HCT116 (cell line): Measurements from ENCODE around the gene FSTL4. TPM values are rescaled to one million over a fixed set of nuclear protein-coding genes. Genes with fewer than 3 reads are reported as not detected.

Experiments
- ATAC-seq: fragments of 200-7000 bp; cut with Tn5 transposase; 2 replicates; pipeline ENCODE4 v1.9.1; 2020; ENCODE audit warnings: mild to moderate bottlenecking, moderate library complexity
- BruUV-seq: library from RNA; stranded (reverse); fragments of 400-500 nt; replicated peaks from 2 replicates; lab custom pipeline; 2021; lab: Mats Ljungman, UMichigan
- CTCF ChIA-PET: fragments of 300-600 bp; sonication (Branson Sonifier 250); formaldehyde crosslinking; loops from one replicate; lab custom pipeline; 2021; ENCODE audit warnings: antibody characterized with exemption; lab: Charles Lee
- POLR2A ChIA-PET: fragments of 300-600, 350-600 bp; sonication (Branson Sonifier 250); formaldehyde crosslinking; loops from one replicate; lab custom pipeline; 2021; ENCODE audit warnings: antibody characterized with exemption; lab: Charles Lee
- RAD21 ChIA-PET, 2 experiments: fragments of 300-600 bp; sonication (Branson Sonifier 250); formaldehyde crosslinking; loops; one replicate each; lab custom pipeline; 2023; ENCODE audit warnings: low total read pairs in 2 of 2; ENCODE audit not compliant: uncharacterized antibody in 2 of 2, unreplicated experiment in 2 of 2, low non-redundant PET in 1 of 2; lab: Charles Lee
- DNase-seq: peaks from one replicate; pipeline ENCODE4 v3.0.0-alpha.2; 2010; ENCODE audit warnings: low read depth, low spot score
- H2AFZ ChIP-seq: fragments of 200-600 bp; shearing (Covaris generic), sonication (generic); 2 replicates; pipeline ENCODE4 v1.6.1; 2017; ENCODE audit warnings: low read depth, mixed run types, mixed read lengths, antibody characterized with exemption, low read length; ENCODE audit not compliant: poor library complexity, severe bottlenecking
- H3K27ac ChIP-seq: 2 replicates; pipeline ENCODE4 v1.5.1; 2012; ENCODE audit warnings: low read depth, low read length
- H3K27me3 ChIP-seq: fragments of 200-600 bp; sonication (generic); 2 replicates; pipeline ENCODE4 v1.6.1; 2016; ENCODE audit warnings: mixed run types, low read length, mixed read lengths; ENCODE audit not compliant: insufficient read depth
- H3K36me3 ChIP-seq, 2 experiments: fragments of 200-500 bp in 1 of 2; fragments of 200-600 bp in 1 of 2; sonication (Bioruptor generic) in 1 of 2; sonication (generic) in 1 of 2; 2 replicates each; pipeline versions ENCODE4 v1.5.1 to v1.6.1; 2014 to 2016; ENCODE audit warnings: low read length in 2 of 2, inconsistent platforms in 1 of 2, mixed read lengths in 1 of 2, mixed run types in 1 of 2; ENCODE audit not compliant: insufficient read depth in 2 of 2, control insufficient read depth in 1 of 2
- H3K4me1 ChIP-seq, 2 experiments: fragments of 200-600 bp in 1 of 2; sonication (generic) in 1 of 2; 2 replicates each; pipeline versions ENCODE4 v1.5.1 to v1.6.1; 2012 to 2017; ENCODE audit warnings: low read length in 2 of 2, inconsistent platforms in 1 of 2, mild to moderate bottlenecking in 1 of 2, mixed read lengths in 1 of 2, mixed run types in 1 of 2, moderate library complexity in 1 of 2; ENCODE audit not compliant: insufficient read depth in 2 of 2, control insufficient read depth in 1 of 2
- H3K4me2 ChIP-seq: fragments of 200-600 bp; sonication (generic); 2 replicates; pipeline ENCODE4 v1.6.1; 2017; ENCODE audit warnings: mixed run types, low read length, mixed read lengths
- H3K4me3 ChIP-seq, 2 experiments: fragments of 200-600 bp in 1 of 2; sonication (generic) in 1 of 2; replicated peaks in 1 of 2; 2 replicates each; pipeline ENCODE4 v1.5.1; 2011 to 2016; ENCODE audit warnings: low read length in 2 of 2, control low read depth in 1 of 2, low read depth in 1 of 2, mild to moderate bottlenecking in 1 of 2, mixed read lengths in 1 of 2, mixed run types in 1 of 2
- H3K79me2 ChIP-seq: fragments of 200-600 bp; sonication (generic); 2 replicates; pipeline ENCODE4 v1.6.1; 2017; ENCODE audit warnings: mild to moderate bottlenecking, mixed run types, low read length, moderate library complexity, mixed read lengths; ENCODE audit not compliant: insufficient read depth
- H3K9ac ChIP-seq: fragments of 200-600 bp; sonication (generic); 2 replicates; pipeline ENCODE4 v1.6.1; 2016; ENCODE audit warnings: low read length, mixed read lengths
- H3K9me2 ChIP-seq: fragments of 200-600 bp; sonication (generic), shearing (Covaris generic); 2 replicates; pipeline ENCODE4 v1.6.1; 2017; ENCODE audit warnings: mixed run types, mild to moderate bottlenecking, moderate library complexity; ENCODE audit not compliant: insufficient read depth
- H3K9me3 ChIP-seq, 2 experiments: fragments of 200-500 bp in 1 of 2; fragments of 200-600 bp in 1 of 2; sonication (Bioruptor generic) in 1 of 2; sonication (generic) in 1 of 2; 2 replicates each; pipeline ENCODE4 v1.6.1; 2014 to 2017; ENCODE audit warnings: low read length in 2 of 2, mixed read lengths in 2 of 2, inconsistent platforms in 1 of 2, low read depth in 1 of 2, mild to moderate bottlenecking in 1 of 2, mixed run types in 1 of 2, moderate library complexity in 1 of 2; ENCODE audit not compliant: control insufficient read depth in 1 of 2, insufficient read depth in 1 of 2
- H4K20me1 ChIP-seq: fragments of 200-600 bp; sonication (generic), shearing (Covaris generic); 2 replicates; pipeline ENCODE4 v1.6.1; 2017; ENCODE audit warnings: mixed run types, mild to moderate bottlenecking, moderate library complexity; ENCODE audit not compliant: insufficient read depth
- CEBPB ChIP-seq: IDR thresholded peaks from 2 replicates; pipeline ENCODE4 v1.6.1; 2012; ENCODE audit warnings: low read depth
- EZH2phosphoT487 ChIP-seq: fragments of 200-600 bp; IDR thresholded peaks from 2 replicates; pipeline ENCODE4 v1.6.1; 2018; ENCODE audit warnings: antibody characterized with exemption, borderline replicate concordance
- JUND ChIP-seq: IDR thresholded peaks from 2 replicates; pipeline ENCODE4 v1.6.1; 2012
- SIN3A ChIP-seq: IDR thresholded peaks from 2 replicates; pipeline ENCODE4 v1.6.1; 2012; ENCODE audit warnings: low read depth
- intact Hi-C: fragments of 100-400 bp; cut with micrococcal nuclease; formaldehyde crosslinking; loops from 2 replicates; pipeline ENCODE4 v1.10.0; 2022
- total RNA-seq: library from RNA; stranded (reverse); gene quantifications from one replicate; pipeline ENCODE4 v1.2.1, GENCODE V29; 2021; ENCODE audit not compliant: unreplicated experiment
- TF ChIP-seq, protein P1 (sequence below): IDR thresholded peaks from 2 replicates; pipeline ENCODE4 v1.6.1; 2012
- TF ChIP-seq, protein P2 (sequence below), 3 experiments: fragments of 200-600 bp in 1 of 3; sonication (generic) in 1 of 3; IDR thresholded peaks in 2 of 3; conservative IDR thresholded peaks in 1 of 3; 2 replicates each; pipeline ENCODE4 v1.5.1; 2012 to 2017; ENCODE audit warnings: low read depth in 2 of 3, low read length in 2 of 3, antibody characterized with exemption in 1 of 3, borderline replicate concordance in 1 of 3, control low read depth in 1 of 3, mild to moderate bottlenecking in 1 of 3, mixed read lengths in 1 of 3, mixed run types in 1 of 3, moderate library complexity in 1 of 3; ENCODE audit not compliant: insufficient read depth in 1 of 3

The FSTL4 gene
- total RNA-seq, 1 experiment from 2014 or later, result 0.37 TPM

DNA sequence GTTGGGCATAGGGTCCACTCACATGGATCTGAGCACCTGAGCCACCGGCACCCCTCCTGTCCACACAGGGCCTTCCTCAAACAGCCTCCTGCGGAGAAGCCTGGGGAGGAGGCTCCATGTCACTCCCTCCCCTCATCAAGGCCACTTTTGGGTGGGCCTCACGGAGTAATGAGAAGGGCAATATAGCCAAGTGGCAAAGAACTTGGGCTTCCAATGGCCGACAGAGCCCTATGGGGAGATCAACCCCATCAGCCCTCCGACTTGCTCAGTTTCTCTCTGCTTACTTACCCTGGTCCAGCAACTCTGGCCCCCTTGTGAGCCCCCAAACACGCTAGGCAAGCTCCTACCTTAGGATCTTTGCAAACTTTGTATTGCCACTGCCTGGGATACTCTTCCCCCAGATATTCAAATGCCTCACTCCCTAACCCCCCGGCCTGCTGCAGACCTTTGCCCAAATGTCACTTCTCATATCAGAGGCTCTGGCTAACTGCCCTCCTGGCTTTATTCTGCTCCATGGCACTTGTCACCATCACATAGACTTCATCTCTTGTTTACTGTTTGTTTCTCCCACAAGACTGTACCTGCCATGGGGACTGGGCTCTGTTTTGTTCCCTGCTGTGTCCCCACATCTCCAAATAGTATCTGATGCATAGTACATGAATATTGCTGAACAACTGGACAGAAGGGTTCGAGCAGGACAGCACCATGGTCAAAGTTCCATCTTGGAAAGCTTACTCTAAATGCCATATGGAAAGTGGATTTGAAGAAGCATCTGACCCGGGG lies 220.8 kb downstream of the FSTL4 start:
- Histone ChIP-seq H2AFZ (no peak overlapping the region), H3K9me2 (no peaks in the 10 kb centered on the region), H3K4me2 (no peak overlapping the region), H3K36me3 (no peaks in the 10 kb centered on the region), H3K9me3 (no peaks in the 10 kb centered on the region), H4K20me1 (no peaks in the 10 kb centered on the region), H3K27me3 (peaks cover 14% of the 10 kb centered on the region), H3K27ac (no peak overlapping the region), H3K4me1 (no peaks in the 10 kb centered on the region), H3K79me2 (no peaks in the 10 kb centered on the region), H3K4me3 (no peak overlapping the region), H3K9ac (no peak overlapping the region)
- DNase-seq (no peak), ATAC-seq (no peak)
- intact Hi-C loops, result no loop called here
- ChIA-PET RAD21 (no interaction called here), POLR2A (no interaction called here), CTCF (no interaction called here)
- TF ChIP-seq, protein P1, sequence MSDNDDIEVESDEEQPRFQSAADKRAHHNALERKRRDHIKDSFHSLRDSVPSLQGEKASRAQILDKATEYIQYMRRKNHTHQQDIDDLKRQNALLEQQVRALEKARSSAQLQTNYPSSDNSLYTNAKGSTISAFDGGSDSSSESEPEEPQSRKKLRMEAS, result no peak
- TF ChIP-seq JUND (no peak), CEBPB (no peak), EZH2phosphoT487 (no peak), SIN3A (no peak)
- TF ChIP-seq, protein P2, sequence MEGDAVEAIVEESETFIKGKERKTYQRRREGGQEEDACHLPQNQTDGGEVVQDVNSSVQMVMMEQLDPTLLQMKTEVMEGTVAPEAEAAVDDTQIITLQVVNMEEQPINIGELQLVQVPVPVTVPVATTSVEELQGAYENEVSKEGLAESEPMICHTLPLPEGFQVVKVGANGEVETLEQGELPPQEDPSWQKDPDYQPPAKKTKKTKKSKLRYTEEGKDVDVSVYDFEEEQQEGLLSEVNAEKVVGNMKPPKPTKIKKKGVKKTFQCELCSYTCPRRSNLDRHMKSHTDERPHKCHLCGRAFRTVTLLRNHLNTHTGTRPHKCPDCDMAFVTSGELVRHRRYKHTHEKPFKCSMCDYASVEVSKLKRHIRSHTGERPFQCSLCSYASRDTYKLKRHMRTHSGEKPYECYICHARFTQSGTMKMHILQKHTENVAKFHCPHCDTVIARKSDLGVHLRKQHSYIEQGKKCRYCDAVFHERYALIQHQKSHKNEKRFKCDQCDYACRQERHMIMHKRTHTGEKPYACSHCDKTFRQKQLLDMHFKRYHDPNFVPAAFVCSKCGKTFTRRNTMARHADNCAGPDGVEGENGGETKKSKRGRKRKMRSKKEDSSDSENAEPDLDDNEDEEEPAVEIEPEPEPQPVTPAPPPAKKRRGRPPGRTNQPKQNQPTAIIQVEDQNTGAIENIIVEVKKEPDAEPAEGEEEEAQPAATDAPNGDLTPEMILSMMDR (IDR thresholded peaks at IDR 0.05 in 2 of 3, conservative IDR thresholded peaks at IDR 0.05 in 1 of 3; ENCODE audit: borderline replicate concordance in 1 of 3, insufficient read depth in 1 of 3, low read depth in 2 of 3, low read length in 2 of 3), result no peak
- no TSS peak for BruUV-seq
